ENCODE data around the gene SSX2IP.
"Not testable (repeated sequence)": the region's sequence is repeated elsewhere in the genome, so short reads cannot be mapped to it uniquely, and the experiment has no call there.

The SSX2IP gene, protein sequence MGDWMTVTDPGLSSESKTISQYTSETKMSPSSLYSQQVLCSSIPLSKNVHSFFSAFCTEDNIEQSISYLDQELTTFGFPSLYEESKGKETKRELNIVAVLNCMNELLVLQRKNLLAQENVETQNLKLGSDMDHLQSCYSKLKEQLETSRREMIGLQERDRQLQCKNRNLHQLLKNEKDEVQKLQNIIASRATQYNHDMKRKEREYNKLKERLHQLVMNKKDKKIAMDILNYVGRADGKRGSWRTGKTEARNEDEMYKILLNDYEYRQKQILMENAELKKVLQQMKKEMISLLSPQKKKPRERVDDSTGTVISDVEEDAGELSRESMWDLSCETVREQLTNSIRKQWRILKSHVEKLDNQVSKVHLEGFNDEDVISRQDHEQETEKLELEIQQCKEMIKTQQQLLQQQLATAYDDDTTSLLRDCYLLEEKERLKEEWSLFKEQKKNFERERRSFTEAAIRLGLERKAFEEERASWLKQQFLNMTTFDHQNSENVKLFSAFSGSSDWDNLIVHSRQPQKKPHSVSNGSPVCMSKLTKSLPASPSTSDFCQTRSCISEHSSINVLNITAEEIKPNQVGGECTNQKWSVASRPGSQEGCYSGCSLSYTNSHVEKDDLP

GRCh38 chr1:84690397-84691121 lies at the start of gene SSX2IP:
SSX2IP (minus strand) TSS chr1:84690461; CDS start chr1:84671219, 19,242 bp downstream.
- DNase-seq: peak; percentile 99

DNA sequence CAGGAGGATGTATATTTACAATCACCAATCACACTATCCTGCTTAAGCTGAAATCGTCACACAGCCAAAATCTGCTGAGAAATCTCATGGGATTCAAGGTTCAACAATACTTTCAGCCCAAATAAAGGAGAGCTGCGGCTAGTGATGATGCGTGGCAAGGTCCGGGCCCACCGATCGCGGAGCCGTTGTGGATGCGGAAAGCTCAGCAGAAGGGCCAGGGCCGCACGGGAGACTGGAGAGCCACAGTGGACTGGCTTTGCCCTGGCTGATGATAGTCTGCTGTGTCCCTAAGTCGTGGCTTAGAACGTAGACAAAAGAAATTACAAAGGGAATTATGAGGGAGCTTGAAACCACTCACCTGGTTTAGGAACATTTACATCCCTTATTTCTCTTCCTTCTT lies 48.0 kb upstream of the SSX2IP start:
- DNase-seq: no peak

- no peak for DNase-seq
Observed at GRCh38 chr1:84737590-84737989, 47.3 kb upstream of the SSX2IP start.

DNA sequence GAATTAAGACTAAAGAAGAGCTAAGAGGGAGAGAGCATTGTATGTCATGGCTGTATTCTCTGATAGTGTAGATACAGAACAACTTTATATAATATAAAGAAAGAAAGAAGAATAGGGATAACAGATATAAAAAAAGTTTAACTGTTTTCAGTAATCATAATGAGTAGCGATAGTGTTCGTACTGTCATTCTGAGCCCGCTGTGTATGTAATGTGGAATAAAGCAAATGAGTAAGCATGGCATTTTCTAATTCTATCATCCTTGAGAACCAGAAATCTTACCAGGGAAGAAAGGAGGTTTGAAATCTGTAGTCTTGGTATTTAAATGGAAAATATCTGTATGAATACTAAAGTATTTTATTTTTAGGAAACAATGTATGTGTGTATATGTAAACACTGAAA lies 46.7 kb upstream of the SSX2IP start:
- DNase-seq: no peak

DNA sequence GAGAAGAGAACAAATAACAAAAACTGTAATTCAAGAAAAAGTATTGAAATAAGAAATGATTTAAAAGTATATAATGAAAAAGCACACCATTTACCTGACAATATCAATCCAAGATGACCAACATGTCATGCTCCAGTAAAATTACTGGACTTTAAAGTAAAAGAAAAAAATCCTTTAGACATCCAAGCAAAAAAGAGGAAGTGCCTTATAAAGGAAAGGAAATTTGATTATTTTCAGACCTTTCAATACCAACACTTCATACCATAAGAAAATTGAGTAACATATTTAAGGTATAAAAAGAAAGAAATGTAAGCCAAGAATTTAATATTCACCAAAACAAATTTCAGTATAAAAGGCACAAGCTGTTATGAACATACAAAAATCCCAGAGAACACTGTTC lies 46.2 kb upstream of the SSX2IP start:
- DNase-seq: no peak

- DNase-seq: no peak
Observed at GRCh38 chr1:84735483-84735882, 45.2 kb upstream of the SSX2IP start.

DNA sequence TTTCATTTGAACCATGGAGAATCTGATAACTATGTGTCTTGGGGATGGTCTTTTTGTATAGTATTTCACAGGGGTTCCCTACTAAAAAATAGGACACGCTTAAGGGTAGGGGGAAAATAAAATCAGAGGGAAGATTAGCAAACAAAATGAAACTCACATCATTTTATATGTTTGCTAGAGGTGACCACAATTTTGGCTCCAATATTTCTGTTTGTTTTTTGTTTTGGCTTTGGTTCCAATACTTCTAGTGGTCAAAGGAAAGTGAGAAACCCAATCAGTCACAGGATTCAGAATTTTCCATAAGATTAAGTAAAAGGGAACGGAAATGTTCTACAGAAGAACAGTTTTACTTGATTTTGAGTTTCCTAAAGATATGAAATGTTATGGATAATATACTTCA lies 42.3 kb upstream of the SSX2IP start:
- DNase-seq: no peak

GRCh38 chr1:84731519-84731918 lies 41.3 kb upstream of the SSX2IP start:
- DNase-seq: no peak

GRCh38 chr1:84727711-84728110 lies 37.5 kb upstream of the SSX2IP start:
- DNase-seq: not testable (repeated sequence)

DNA sequence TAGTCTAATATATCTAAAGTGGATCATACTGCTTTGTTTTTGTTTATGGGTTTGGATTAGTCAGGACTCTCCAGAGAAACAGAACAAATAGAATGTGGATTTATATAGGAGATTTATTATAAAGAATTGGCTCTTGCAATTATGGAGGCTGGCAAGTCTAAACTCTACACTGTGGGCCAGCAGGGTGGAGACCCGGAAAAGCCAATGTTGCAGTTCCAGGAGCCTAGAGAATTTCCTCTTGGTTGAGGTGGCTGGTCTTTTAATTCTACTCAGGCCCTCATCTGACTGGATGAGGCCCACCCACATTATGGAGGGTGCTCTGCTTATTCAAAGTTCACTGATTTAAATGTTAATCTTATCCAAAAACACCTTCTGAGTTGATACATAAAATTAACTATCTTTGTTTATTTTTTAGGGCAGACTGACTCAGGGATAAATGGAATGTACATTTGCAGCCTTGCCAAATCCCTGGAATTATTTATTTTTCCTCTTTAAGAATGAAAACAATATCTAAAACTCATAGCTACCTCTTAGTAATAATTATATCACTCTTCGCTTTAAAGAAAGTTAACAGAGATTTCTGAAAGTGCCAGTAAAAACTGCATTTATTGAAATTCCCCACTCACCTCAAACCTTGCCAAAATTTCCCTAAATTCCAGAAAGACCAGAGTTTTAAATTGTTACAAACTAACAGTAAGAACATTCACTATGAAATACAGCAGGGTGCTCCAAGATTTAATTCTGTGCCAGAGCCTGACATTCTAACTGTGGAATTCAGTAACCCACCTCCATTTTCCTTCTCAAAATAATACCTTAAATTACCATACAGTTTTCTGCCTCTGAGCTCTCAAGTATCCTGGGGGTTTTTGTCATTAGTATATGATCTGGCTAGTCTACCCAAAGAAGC lies 36.6 kb upstream of the SSX2IP start:
- no peak for DNase-seq

- DNase-seq: peak; percentile 63
Observed at GRCh38 chr1:84724128-84724860, 34.0 kb upstream of the SSX2IP start.

DNA sequence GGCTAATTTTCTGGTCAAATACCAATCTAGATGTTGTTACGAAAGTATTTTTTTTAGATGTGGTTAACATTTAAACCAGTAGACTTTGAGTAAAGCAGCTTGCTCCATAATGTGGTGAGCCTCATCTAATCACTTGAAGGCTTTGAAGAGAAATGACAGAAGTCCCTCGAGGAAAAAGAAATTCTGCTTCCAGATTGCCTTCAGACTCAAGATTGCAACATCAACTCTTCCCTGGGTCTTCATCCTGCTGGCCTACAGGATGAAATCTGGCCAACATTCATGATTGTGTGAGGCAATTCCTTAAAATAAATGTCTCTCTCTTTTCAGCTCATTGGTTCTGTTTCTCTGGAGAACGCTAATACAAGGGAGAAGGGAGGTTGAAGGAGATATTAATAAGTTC lies 32.5 kb upstream of the SSX2IP start:
- DNase-seq: no peak

DNA sequence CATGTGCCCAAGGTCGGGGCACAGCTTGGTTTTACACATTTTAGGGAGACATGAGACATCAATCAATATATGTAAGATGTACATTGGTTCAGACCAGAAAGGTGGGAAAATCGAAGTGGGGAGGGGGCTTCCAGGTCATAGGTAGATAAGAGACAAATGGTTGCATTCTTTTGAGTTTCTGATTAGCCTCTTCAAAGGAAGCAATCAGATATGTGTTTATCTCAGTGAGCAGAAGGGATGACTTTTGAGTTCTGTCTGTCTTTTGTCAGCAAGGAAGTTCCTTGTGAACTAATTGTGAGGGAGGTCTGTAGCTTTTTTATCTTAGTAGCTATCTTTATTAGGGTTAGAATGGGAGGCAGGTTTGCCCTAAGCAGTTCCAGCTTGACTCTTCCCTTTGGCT lies 31.6 kb upstream of the SSX2IP start:
- DNase-seq: not testable (repeated sequence)

DNA sequence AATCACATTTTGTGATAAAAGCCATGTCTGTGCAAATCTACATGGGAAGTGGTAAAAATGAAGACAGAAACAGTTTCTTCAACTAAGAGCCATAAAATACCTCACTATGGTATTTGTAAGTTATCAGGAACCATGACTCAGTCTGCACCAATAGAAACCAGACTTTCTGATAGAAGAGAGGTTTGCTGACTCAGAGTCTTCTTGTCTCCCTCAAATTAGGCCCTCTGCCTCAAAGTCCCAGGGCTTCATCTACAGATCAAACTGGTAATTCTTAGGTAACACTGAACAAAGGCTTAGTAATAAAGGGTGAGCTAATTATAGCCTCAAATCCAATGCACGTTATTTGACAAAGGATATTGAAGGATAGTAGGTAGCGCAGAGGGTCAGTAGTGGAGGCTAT lies 30.9 kb upstream of the SSX2IP start:
- DNase-seq: no peak

DNA sequence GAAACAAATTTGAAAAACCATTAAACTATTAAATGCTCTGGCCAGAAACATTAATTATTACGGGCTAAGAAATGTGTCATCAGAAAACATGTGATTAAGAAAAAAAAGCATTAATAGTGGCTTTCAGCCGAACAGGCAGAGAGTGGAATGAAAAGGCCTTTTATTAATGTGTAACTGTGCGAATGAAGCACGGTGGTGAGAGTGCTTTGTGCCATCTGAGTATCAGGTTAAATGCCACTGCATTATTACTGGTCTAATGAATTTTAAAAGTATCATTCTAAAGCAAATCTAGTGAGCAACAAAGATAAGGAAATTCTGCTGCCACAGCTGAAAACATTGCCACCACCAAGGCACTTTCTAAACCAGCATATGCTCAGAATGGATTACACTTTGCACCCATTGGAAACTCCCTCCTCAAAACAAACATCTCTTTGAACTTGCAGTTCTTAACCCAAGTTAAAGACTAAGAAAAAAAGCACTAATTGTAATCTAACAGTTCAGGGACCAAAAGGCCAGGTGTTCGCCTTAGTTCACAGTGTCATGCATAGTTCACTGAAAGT lies 30.0 kb upstream of the SSX2IP start:
- DNase-seq: no peak

- DNase-seq: no peak
Observed at GRCh38 chr1:84719543-84720217, 29.4 kb upstream of the SSX2IP start.

- no peak for DNase-seq
Observed at GRCh38 chr1:84715342-84716019, 25.2 kb upstream of the SSX2IP start.

- DNase-seq: no peak
Observed at GRCh38 chr1:84712276-84712874, 22.1 kb upstream of the SSX2IP start.

- no peak for DNase-seq
Observed at GRCh38 chr1:84711869-84712268, 21.6 kb upstream of the SSX2IP start.

GRCh38 chr1:84711121-84711520 lies 20.9 kb upstream of the SSX2IP start:
- DNase-seq: no peak

Data from CD4-positive, alpha-beta T cell treated with Interleukin-10 for 1 hour (primary cell).